A673 (cell line): Measurements from ENCODE around the gene PKP1. TPM values are rescaled to one million over a fixed set of nuclear protein-coding genes. Genes with fewer than 3 reads are reported as not detected.
A peak's percentile ranks its signal among the peaks of the same experiment; 100 is the strongest.

Source experiments
- BruUV-seq: library from RNA; stranded (reverse); fragments of 400-500 nt; replicated peaks from 2 replicates; lab custom pipeline; 2021; lab: Mats Ljungman, UMichigan
- CTCF ChIA-PET: fragments of 300-600 bp; sonication (Branson Sonifier 250); formaldehyde crosslinking; loops from one replicate; lab custom pipeline; 2022; ENCODE audit warnings: antibody characterized with exemption; lab: Charles Lee
- POLR2A ChIA-PET: fragments of 300-600 bp; sonication (Branson Sonifier 250); formaldehyde crosslinking; loops from one replicate; lab custom pipeline; 2022; ENCODE audit warnings: antibody characterized with exemption; ENCODE audit not compliant: low non-redundant PET; lab: Charles Lee
- DNase-seq: peaks from one replicate; pipeline ENCODE4 v3.0.0-alpha.2; 2015; ENCODE audit warnings: low spot score
- H3K27ac ChIP-seq: fragments of 200-600 bp; sonication (generic); 2 replicates; pipeline ENCODE4 v1.5.1; 2016; ENCODE audit warnings: mixed run types, low read depth, mild to moderate bottlenecking, mixed read lengths, antibody characterized with exemption, low read length; ENCODE audit not compliant: poor library complexity, severe bottlenecking
- H3K27me3 ChIP-seq: fragments of 200-600 bp; sonication (generic); replicated peaks from 2 replicates; pipeline ENCODE4 v1.6.1; 2017; ENCODE audit warnings: mixed run types, low read depth, mild to moderate bottlenecking, mixed read lengths, antibody characterized with exemption, low read length; ENCODE audit not compliant: insufficient read depth, poor library complexity
- H3K36me3 ChIP-seq: fragments of 200-600 bp; sonication (generic); 2 replicates; pipeline ENCODE4 v1.6.1; 2016; ENCODE audit warnings: mixed run types, mild to moderate bottlenecking, mixed read lengths, antibody characterized with exemption, low read length; ENCODE audit not compliant: insufficient read depth, poor library complexity, severe bottlenecking
- H3K4me1 ChIP-seq: fragments of 200-600 bp; sonication (generic); 2 replicates; pipeline ENCODE4 v1.6.1; 2017; ENCODE audit warnings: mixed run types, mild to moderate bottlenecking, mixed read lengths, antibody characterized with exemption, low read length; ENCODE audit not compliant: insufficient read depth, poor library complexity, severe bottlenecking
- H3K4me3 ChIP-seq: fragments of 200-600 bp; sonication (generic); 2 replicates; pipeline ENCODE4 v1.5.1; 2016; ENCODE audit warnings: low read depth, mixed run types, mild to moderate bottlenecking, mixed read lengths, low read length; ENCODE audit not compliant: poor library complexity, severe bottlenecking
- H3K9me3 ChIP-seq: fragments of 200-600 bp; sonication (generic); 2 replicates; pipeline ENCODE4 v1.6.1; 2016; ENCODE audit warnings: mixed run types, low read depth, mild to moderate bottlenecking, mixed read lengths, antibody characterized with exemption, low read length; ENCODE audit not compliant: poor library complexity, severe bottlenecking
- EZH2 ChIP-seq: fragments of 200-600 bp; sonication (generic); IDR thresholded peaks from 2 replicates; pipeline ENCODE4 v1.6.1; 2017; ENCODE audit warnings: borderline replicate concordance, low read depth, mild to moderate bottlenecking, mixed read lengths, antibody characterized with exemption, low read length; ENCODE audit not compliant: poor library complexity, severe bottlenecking
- intact Hi-C: fragments of 100-400 bp; cut with micrococcal nuclease; formaldehyde crosslinking; loops from one replicate; pipeline ENCODE4 v1.10.0; 2022; ENCODE audit not compliant: unreplicated experiment
- total RNA-seq: library from RNA; stranded (reverse); gene quantifications from 2 replicates; pipeline ENCODE4 v1.2.3, GENCODE V29; 2021
- TF ChIP-seq, protein P1 (sequence below): fragments of 300-800, 200-600 bp; sonication (generic); conservative IDR thresholded peaks from 2 replicates; pipeline ENCODE4 v1.5.1; 2017; ENCODE audit warnings: low read depth, mild to moderate bottlenecking, antibody characterized with exemption, low read length, moderate library complexity, mixed read lengths

Gene PKP1
- total RNA-seq, 1 experiment from 2014 or later = 535 TPM

DNA sequence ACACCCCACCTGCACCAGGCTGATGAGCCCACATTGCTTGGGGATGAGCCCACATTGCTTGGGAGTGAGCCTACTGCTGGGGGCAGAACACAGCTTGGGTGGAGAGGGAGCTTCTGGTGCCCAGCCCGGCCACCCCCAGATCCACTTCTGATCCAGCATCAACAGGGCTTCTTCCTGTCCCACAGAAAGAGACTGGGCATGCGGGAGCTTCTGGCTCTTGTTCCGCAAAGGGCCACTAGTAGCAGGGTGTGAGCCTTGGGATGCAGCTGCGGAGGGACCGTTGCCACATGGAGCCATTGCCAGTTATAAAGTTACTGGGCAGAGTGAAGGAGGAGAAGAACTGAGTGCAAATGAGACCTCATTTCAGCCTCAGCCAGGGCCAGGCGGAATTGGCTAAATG is 36.3 kb downstream of the PKP1 start:
- no peaks in the 10 kb centered on the region for H3K9me3 ChIP-seq
- H3K4me3 ChIP-seq = no peak overlapping the region
- H3K27me3 ChIP-seq = no peaks in the 10 kb centered on the region
- no peak for TF ChIP-seq EZH2
- TF ChIP-seq, protein P1, sequence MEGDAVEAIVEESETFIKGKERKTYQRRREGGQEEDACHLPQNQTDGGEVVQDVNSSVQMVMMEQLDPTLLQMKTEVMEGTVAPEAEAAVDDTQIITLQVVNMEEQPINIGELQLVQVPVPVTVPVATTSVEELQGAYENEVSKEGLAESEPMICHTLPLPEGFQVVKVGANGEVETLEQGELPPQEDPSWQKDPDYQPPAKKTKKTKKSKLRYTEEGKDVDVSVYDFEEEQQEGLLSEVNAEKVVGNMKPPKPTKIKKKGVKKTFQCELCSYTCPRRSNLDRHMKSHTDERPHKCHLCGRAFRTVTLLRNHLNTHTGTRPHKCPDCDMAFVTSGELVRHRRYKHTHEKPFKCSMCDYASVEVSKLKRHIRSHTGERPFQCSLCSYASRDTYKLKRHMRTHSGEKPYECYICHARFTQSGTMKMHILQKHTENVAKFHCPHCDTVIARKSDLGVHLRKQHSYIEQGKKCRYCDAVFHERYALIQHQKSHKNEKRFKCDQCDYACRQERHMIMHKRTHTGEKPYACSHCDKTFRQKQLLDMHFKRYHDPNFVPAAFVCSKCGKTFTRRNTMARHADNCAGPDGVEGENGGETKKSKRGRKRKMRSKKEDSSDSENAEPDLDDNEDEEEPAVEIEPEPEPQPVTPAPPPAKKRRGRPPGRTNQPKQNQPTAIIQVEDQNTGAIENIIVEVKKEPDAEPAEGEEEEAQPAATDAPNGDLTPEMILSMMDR = no peak
- H3K27ac ChIP-seq = peak overlapping the region; percentile 75
- peaks cover 4% of the 10 kb centered on the region for H3K4me1 ChIP-seq
- H3K36me3 ChIP-seq = peaks cover 100% of the 10 kb centered on the region
- no TSS peak for BruUV-seq
- ChIA-PET POLR2A (no interaction called here), CTCF (no interaction called here)
- no peak for DNase-seq
- intact Hi-C loops = no loop called here

DNA sequence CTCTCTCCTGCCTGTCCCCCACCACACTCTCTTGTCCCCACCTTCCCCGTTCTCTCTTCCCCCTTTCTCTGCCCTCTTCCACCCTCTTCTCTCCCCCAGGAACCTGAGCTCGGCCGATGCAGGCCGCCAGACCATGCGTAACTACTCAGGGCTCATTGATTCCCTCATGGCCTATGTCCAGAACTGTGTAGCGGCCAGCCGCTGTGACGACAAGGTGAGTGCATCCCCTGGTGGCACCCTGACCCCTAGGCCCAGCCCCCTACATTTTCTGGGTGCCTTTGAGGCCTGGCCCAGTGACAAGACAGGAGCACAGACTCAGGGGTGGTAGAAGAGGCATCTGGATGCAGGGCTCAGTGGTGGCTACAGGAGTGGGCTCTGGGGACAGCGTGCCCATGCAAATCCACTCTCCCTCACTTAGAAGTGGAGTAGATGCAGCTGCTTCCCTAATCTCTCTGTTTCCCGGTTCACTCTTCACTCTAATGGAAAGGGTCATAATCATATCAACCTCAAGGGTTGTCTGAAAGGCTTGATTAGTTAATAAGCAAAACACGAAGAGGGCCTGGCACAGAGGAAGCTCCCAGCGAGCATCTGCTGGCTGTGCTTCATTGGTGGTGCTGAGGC is 37.0 kb downstream of the PKP1 start:
- TF ChIP-seq, protein P1 = no peak
- TF ChIP-seq EZH2 = no peak
- no peak overlapping the region for H3K4me3 ChIP-seq
- BruUV-seq = no TSS peak
- POLR2A ChIA-PET = no interaction called here
- H3K36me3 ChIP-seq = peaks cover 100% of the 10 kb centered on the region
- no peak for DNase-seq
- H3K27me3 ChIP-seq = no peaks in the 10 kb centered on the region
- H3K4me1 ChIP-seq = peaks cover 4% of the 10 kb centered on the region
- CTCF ChIA-PET = no interaction called here
- peak overlapping the region; percentile 75 for H3K27ac ChIP-seq
- no peaks in the 10 kb centered on the region for H3K9me3 ChIP-seq
- intact Hi-C loops = no loop called here

DNA sequence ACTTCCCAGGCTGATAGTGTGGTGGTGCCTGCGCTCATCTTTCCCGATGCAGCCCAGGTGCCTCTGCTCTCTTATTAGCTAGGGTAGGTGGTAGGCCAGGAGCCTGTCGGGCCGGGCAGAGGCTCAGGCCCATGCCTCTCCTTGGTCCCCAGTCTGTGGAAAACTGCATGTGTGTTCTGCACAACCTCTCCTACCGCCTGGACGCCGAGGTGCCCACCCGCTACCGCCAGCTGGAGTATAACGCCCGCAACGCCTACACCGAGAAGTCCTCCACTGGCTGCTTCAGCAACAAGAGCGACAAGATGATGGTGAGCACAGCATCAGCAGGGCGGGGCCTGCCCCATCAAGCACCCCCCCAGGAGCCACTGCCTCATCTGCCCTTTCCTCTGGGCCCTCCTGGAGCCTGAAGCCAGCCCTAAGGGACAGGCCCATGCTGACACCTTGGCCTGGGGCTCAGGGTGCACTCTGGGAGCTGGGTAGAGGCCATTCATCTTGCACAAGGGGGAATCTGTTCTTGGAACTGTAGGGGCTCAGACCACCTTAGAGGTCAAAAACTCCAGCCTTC is 38.6 kb downstream of the PKP1 start:
- Histone ChIP-seq H3K27me3 (no peaks in the 10 kb centered on the region), H3K4me1 (peaks cover 4% of the 10 kb centered on the region), H3K36me3 (peaks cover 100% of the 10 kb centered on the region), H3K9me3 (no peaks in the 10 kb centered on the region), H3K4me3 (no peak overlapping the region), H3K27ac (peak overlapping the region; percentile 17)
- intact Hi-C loops = no loop called here
- CTCF ChIA-PET = interaction anchor here (0.5 kb wide), 1 partner anchor 11 kb away, joined by 5 read pairs; no protein-coding TSS in a partner anchor
- no TSS peak for BruUV-seq
- POLR2A ChIA-PET = no interaction called here
- TF ChIP-seq, protein P1 = no peak
- TF ChIP-seq EZH2 = no peak
- DNase-seq = no peak
